Cardiac muscle cell (in vitro differentiated cells and primary cell): ENCODE data around the gene DR1. TPM values are rescaled to one million over a fixed set of nuclear protein-coding genes. Genes with fewer than 3 reads are reported as not detected.
A peak's percentile ranks its signal among the peaks of the same experiment; 100 is the strongest.

Source experiments
- DNase-seq, 2 donors: peaks; one replicate each; pipeline versions ENCODE4 v3.0.0 to v3.0.0-alpha.2; 2010 to 2017; ENCODE audit warnings: low read depth in 1 of 2, low spot score in 1 of 2
- H3K27ac ChIP-seq: fragments of 200-600 bp; sonication (generic); 2 replicates; pipeline ENCODE4 v1.5.1; 2016
- H3K27me3 ChIP-seq: fragments of 200-600 bp; sonication (generic); 2 replicates; pipeline ENCODE4 v1.6.0; 2016; ENCODE audit warnings: control low read depth
- H3K36me3 ChIP-seq: fragments of 200-600 bp; sonication (generic); 2 replicates; pipeline ENCODE4 v1.5.1; 2016; ENCODE audit warnings: control low read depth
- H3K4me1 ChIP-seq: fragments of 200-600 bp; sonication (generic); 2 replicates; pipeline ENCODE4 v1.8.1; 2017; ENCODE audit warnings: low read depth, mild to moderate bottlenecking, mixed run types
- H3K4me3 ChIP-seq: fragments of 200-600 bp; sonication (generic); 2 replicates; pipeline ENCODE4 v1.5.1; 2016; ENCODE audit warnings: mild to moderate bottlenecking
- H3K9me3 ChIP-seq: fragments of 200-600 bp; sonication (generic); 2 replicates; pipeline ENCODE4 v1.5.1; 2017; ENCODE audit warnings: low read depth, mild to moderate bottlenecking, control low read depth
- CTCF ChIP-seq: IDR thresholded peaks from 2 replicates; pipeline ENCODE4 v1.5.1; 2012; ENCODE audit warnings: low read depth, mild to moderate bottlenecking, low read length
- polyA plus RNA-seq: library from polyadenylated mRNA; unstranded; fragments of >200 nt; fragmentation: Nextera tagmentation; extraction: Ambion mirVana; gene quantifications from 2 replicates; pipeline ENCODE4 v1.2.1, GENCODE V29; 2016
- total RNA-seq: library from RNA; depleted of rRNA; stranded (reverse); fragments of >200 nt; gene quantifications from 2 replicates; pipeline ENCODE4 v1.2.3, GENCODE V29; 2016

DR1 gene
- total and polyA plus RNA-seq, 2 experiments from 2014 or later: 16.1 to 21.8 TPM

- no peak overlapping the region for H3K4me3 ChIP-seq
- H3K36me3 ChIP-seq: no peaks in the 10 kb centered on the region
- DNase-seq: no peak
- TF ChIP-seq CTCF: no peak
- H3K9me3 ChIP-seq: no peaks in the 10 kb centered on the region
- H3K27me3 ChIP-seq: no peaks in the 10 kb centered on the region
- no peak overlapping the region for H3K27ac ChIP-seq
- no peaks in the 10 kb centered on the region for H3K4me1 ChIP-seq
Measured at GRCh38 chr1:93331412-93331811, 14.3 kb upstream of the DR1 start.

GRCh38 chr1:93332368-93332767, 13.3 kb upstream of the DR1 start:
- no peak for TF ChIP-seq CTCF
- H3K27me3 ChIP-seq: no peaks in the 10 kb centered on the region
- H3K36me3 ChIP-seq: no peaks in the 10 kb centered on the region

DNA sequence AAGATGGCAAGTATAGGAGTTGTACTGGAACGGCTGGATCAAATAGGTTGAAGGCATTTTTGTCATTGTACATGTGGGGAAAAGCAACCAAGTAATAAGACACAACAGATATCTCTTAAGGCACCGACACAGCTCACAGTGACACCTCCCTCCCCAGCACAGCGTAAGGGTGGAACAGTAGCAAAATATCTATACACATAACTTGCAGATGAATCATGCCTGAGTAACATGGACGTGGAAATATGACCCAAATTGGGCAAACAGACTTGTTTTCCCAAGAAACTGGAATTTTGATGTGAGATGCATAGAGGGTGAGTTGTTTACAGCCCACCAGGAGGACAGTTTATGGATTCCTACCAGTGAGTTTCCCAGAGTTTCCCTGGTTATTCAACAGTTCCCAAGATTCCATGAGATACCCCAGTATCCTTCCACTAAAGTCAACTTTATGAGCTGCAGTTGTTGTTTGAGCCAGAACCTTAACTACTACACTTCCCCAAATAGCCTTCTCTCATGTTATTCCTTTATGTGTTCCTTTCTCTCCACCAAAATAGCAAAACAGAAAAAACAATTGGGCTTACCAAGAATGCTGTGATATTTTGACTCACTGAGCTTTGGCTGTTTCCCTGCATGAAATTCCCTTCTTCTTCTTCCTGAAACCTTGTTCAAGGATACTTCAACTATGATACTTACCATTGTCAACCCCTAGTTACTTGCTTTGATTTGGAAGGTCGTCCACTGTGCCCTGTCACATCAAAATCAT, 7.1 kb upstream of the DR1 start:
- H3K27me3 ChIP-seq: no peaks in the 10 kb centered on the region
- peak in 1 of 2 donors; percentile 92 for DNase-seq
- H3K4me1 ChIP-seq: no peaks in the 10 kb centered on the region
- no peaks in the 10 kb centered on the region for H3K9me3 ChIP-seq
- no peak overlapping the region for H3K4me3 ChIP-seq
- H3K27ac ChIP-seq: no peak overlapping the region
- no peak for TF ChIP-seq CTCF
- H3K36me3 ChIP-seq: no peaks in the 10 kb centered on the region

More at GRCh38 chr1:93332368-93332767, 13.3 kb upstream of the DR1 start:
- no peak for DNase-seq
- Histone ChIP-seq H3K4me1 (no peaks in the 10 kb centered on the region), H3K9me3 (no peaks in the 10 kb centered on the region), H3K4me3 (no peak overlapping the region), H3K27ac (no peak overlapping the region)

DNA sequence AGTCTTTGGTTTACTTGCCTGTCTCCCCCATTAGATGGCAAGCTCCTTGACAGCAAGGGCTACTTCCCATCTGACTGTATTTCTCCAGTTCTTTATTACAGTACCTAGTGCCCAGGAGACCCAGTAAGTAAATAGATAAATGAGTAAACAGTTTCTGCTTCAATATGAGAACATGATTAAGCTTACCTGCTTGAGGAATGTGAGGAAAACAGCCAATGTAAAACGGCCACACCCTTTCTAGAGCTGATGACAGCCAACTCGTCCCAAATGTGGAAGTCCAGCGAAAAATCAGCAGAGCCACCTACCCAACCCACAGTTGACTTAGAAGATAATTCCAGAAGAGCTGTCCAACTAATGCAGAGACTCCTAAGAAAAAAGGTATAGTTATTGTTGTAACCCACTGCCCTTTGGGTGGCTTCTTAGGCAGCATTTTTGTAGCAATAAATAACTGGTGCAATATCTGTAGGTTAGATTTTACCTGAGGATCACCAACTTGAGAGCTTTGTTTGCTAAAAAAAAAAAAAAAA, 6.5 kb upstream of the DR1 start:
- DNase-seq: no peak
- TF ChIP-seq CTCF: no peak
- no peaks in the 10 kb centered on the region for H3K9me3 ChIP-seq
- H3K4me1 ChIP-seq: no peaks in the 10 kb centered on the region
- no peak overlapping the region for H3K4me3 ChIP-seq
- no peaks in the 10 kb centered on the region for H3K27me3 ChIP-seq
- no peaks in the 10 kb centered on the region for H3K36me3 ChIP-seq
- no peak overlapping the region for H3K27ac ChIP-seq

DNA sequence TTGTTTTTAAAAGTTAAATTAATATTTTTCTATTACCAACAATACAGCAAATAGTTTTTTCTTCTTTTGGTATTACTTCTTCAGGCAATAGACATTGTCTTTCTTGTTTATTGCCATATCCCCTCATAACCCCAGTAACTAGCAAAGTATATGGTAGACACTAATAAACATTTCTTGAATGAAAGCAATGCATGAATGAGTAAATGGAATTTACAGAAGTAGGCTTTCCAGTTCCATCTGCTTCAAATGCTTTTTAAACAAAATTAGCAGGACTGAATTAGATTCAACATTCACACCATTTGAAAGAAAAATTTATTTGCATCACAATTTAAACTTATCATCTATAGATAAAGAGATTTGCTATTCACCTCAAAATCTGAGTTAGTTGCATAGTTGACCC, 5.6 kb upstream of the DR1 start:
- Histone ChIP-seq H3K9me3 (no peaks in the 10 kb centered on the region), H3K4me1 (no peaks in the 10 kb centered on the region), H3K4me3 (no peak overlapping the region), H3K27me3 (no peaks in the 10 kb centered on the region), H3K36me3 (no peaks in the 10 kb centered on the region), H3K27ac (no peak overlapping the region)
- DNase-seq: no peak
- no peak for TF ChIP-seq CTCF
